ENCODE results near the gene ESYT3. TPM values are rescaled to one million over a fixed set of nuclear protein-coding genes. Genes with fewer than 3 reads are reported as not detected.

ESYT3 gene
- total RNA-seq, 1 donor: 0.72 TPM

- Histone ChIP-seq H4K20me1 (ENCODE audit: insufficient read depth, low read length) (no peaks in the 10 kb centered on the region), H3K36me3 (ENCODE audit: insufficient read depth, low read length) (no peaks in the 10 kb centered on the region), H3K27ac (ENCODE audit: low read depth, low read length) (no peak overlapping the region), H3K9me3 (ENCODE audit: low read depth, low read length) (no peaks in the 10 kb centered on the region), H3K27me3 (ENCODE audit: insufficient read depth, low read length) (no peaks in the 10 kb centered on the region), H3K4me2 (ENCODE audit: insufficient read depth, low read length) (no peak overlapping the region), H3K4me1 (ENCODE audit: insufficient read depth, low read length) (peaks cover 12% of the 10 kb centered on the region), H3K4me3 (ENCODE audit: insufficient read depth, low read length) (no peak overlapping the region), H3K79me2 (ENCODE audit: insufficient read depth, low read length) (no peaks in the 10 kb centered on the region), H2AFZ (ENCODE audit: low read length) (no peak overlapping the region)
- no peak for DNase-seq (ENCODE audit: insufficient read length, low spot score, missing footprints)
- TF ChIP-seq CTCF (IDR thresholded peaks at IDR 0.05; ENCODE audit: extremely low read depth, low read depth, low read length): no peak
Observed at GRCh38 chr3:138471481-138471880, 37.1 kb downstream of the ESYT3 start.

GRCh38 chr3:138472141-138472825, 37.9 kb downstream of the ESYT3 start:
- no peak for DNase-seq (ENCODE audit: insufficient read length, low spot score, missing footprints)
- H3K27me3 ChIP-seq (ENCODE audit: insufficient read depth, low read length): no peaks in the 10 kb centered on the region
- no peak overlapping the region for H3K27ac ChIP-seq (ENCODE audit: low read depth, low read length)
- no peak overlapping the region for H3K4me3 ChIP-seq (ENCODE audit: insufficient read depth, low read length)
- no peak overlapping the region for H2AFZ ChIP-seq (ENCODE audit: low read length)
- peaks cover 12% of the 10 kb centered on the region for H3K4me1 ChIP-seq (ENCODE audit: insufficient read depth, low read length)
- no peaks in the 10 kb centered on the region for H3K36me3 ChIP-seq (ENCODE audit: insufficient read depth, low read length)
- H3K9me3 ChIP-seq (ENCODE audit: low read depth, low read length): no peaks in the 10 kb centered on the region
- H3K4me2 ChIP-seq (ENCODE audit: insufficient read depth, low read length): no peak overlapping the region
- TF ChIP-seq CTCF (IDR thresholded peaks at IDR 0.05; ENCODE audit: extremely low read depth, low read depth, low read length): no peak
- no peaks in the 10 kb centered on the region for H3K79me2 ChIP-seq (ENCODE audit: insufficient read depth, low read length)
- H4K20me1 ChIP-seq (ENCODE audit: insufficient read depth, low read length): no peaks in the 10 kb centered on the region

GRCh38 chr3:138473391-138473790, 39.0 kb downstream of the ESYT3 start:
- no peak overlapping the region for H3K4me2 ChIP-seq (ENCODE audit: insufficient read depth, low read length)
- no peaks in the 10 kb centered on the region for H3K9me3 ChIP-seq (ENCODE audit: low read depth, low read length)
- H4K20me1 ChIP-seq (ENCODE audit: insufficient read depth, low read length): no peaks in the 10 kb centered on the region
- H3K4me3 ChIP-seq (ENCODE audit: insufficient read depth, low read length): no peak overlapping the region
- H3K79me2 ChIP-seq (ENCODE audit: insufficient read depth, low read length): no peaks in the 10 kb centered on the region
- DNase-seq (ENCODE audit: insufficient read length, low spot score, missing footprints): no peak
- TF ChIP-seq CTCF (IDR thresholded peaks at IDR 0.05; ENCODE audit: extremely low read depth, low read depth, low read length): no peak
- no peak overlapping the region for H2AFZ ChIP-seq (ENCODE audit: low read length)
- no peaks in the 10 kb centered on the region for H3K27me3 ChIP-seq (ENCODE audit: insufficient read depth, low read length)
- no peak overlapping the region for H3K27ac ChIP-seq (ENCODE audit: low read depth, low read length)
- H3K36me3 ChIP-seq (ENCODE audit: insufficient read depth, low read length): no peaks in the 10 kb centered on the region
- H3K4me1 ChIP-seq (ENCODE audit: insufficient read depth, low read length): peaks cover 12% of the 10 kb centered on the region

GRCh38 chr3:138474163-138474562, 39.7 kb downstream of the ESYT3 start:
- Histone ChIP-seq H4K20me1 (ENCODE audit: insufficient read depth, low read length) (no peaks in the 10 kb centered on the region), H3K27me3 (ENCODE audit: insufficient read depth, low read length) (no peaks in the 10 kb centered on the region), H3K36me3 (ENCODE audit: insufficient read depth, low read length) (no peaks in the 10 kb centered on the region), H3K79me2 (ENCODE audit: insufficient read depth, low read length) (no peaks in the 10 kb centered on the region), H2AFZ (ENCODE audit: low read length) (no peak overlapping the region), H3K4me3 (ENCODE audit: insufficient read depth, low read length) (no peak overlapping the region), H3K4me1 (ENCODE audit: insufficient read depth, low read length) (peaks cover 5% of the 10 kb centered on the region), H3K4me2 (ENCODE audit: insufficient read depth, low read length) (no peak overlapping the region), H3K27ac (ENCODE audit: low read depth, low read length) (no peak overlapping the region), H3K9me3 (ENCODE audit: low read depth, low read length) (no peaks in the 10 kb centered on the region)
- DNase-seq (ENCODE audit: insufficient read length, low spot score, missing footprints): no peak
- TF ChIP-seq CTCF (IDR thresholded peaks at IDR 0.05; ENCODE audit: extremely low read depth, low read depth, low read length): no peak

Measured in osteoblast (primary cell).